ENCODE data around the gene AMPD3. TPM values are rescaled to one million over a fixed set of nuclear protein-coding genes. Genes with fewer than 3 reads are reported as not detected.

Gene AMPD3
- total RNA-seq, 1 donor from 2014 or later, result 6.8 TPM

DNA sequence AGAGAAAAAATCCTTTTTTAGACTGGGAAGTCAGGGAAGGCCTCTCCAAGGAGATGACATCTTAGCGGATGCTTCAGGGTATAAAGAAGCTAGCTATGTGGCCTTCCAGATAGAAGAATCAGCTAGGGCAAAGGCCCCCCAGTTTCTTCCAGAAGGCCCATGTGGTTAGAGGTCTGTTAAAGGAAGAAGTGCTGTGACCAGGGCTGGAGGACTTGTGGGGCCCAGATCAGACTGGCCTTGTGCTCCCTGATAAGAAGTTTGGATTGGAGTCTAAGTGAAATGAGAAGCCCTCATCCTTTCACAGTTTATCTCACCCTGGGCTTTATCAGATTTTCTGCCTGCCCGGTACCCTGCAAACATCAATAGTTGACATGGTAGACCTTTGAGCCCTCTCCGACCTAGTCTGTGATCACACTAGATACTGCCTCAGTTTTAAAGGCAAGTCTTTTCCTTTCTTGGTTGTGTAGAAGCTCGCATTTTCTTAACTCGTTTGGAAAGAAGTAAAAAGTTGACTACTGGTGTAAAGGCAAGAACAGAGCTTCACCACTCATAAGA is 7.8 kb downstream of the AMPD3 start:
- Mint-ChIP-seq H3K27ac (no peak overlapping the region), H3K27me3 (ENCODE audit: low read depth) (no peaks in the 10 kb centered on the region), H3K9me3 (peaks cover 10% of the 10 kb centered on the region), H3K4me3 (no peak overlapping the region), H3K36me3 (peaks cover 17% of the 10 kb centered on the region), H3K4me1 (peaks cover 10% of the 10 kb centered on the region)
- TF ChIP-seq, protein P1, sequence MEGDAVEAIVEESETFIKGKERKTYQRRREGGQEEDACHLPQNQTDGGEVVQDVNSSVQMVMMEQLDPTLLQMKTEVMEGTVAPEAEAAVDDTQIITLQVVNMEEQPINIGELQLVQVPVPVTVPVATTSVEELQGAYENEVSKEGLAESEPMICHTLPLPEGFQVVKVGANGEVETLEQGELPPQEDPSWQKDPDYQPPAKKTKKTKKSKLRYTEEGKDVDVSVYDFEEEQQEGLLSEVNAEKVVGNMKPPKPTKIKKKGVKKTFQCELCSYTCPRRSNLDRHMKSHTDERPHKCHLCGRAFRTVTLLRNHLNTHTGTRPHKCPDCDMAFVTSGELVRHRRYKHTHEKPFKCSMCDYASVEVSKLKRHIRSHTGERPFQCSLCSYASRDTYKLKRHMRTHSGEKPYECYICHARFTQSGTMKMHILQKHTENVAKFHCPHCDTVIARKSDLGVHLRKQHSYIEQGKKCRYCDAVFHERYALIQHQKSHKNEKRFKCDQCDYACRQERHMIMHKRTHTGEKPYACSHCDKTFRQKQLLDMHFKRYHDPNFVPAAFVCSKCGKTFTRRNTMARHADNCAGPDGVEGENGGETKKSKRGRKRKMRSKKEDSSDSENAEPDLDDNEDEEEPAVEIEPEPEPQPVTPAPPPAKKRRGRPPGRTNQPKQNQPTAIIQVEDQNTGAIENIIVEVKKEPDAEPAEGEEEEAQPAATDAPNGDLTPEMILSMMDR (IDR thresholded peaks at IDR 0.05; ENCODE audit: unreplicated experiment), result no peak
- DNase-seq (ENCODE audit: low spot score in 2 of 2, unreplicated experiment in 2 of 2), result no peak

DNA sequence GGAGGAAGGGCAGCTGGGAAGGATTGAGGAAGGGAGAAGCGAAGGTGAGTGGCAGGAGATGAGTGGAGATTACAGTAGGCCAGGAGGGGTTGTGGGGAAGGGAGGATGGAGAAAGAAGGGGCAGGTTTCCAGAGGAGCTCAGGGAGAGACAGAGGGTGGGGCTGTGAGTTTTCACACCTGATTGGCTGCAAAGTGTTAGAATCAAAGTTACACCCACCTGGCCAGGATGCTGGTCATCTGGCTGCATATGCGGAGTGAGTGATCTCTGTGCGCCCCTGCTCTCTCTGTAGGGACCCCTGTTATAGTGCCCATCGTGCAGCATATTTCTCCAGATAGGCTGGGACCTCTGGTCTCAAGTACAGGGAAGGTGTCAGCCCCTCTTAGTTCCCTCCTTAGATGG is 18.3 kb downstream of the AMPD3 start:
- peaks cover 28% of the 10 kb centered on the region for H3K9me3 Mint-ChIP-seq
- H3K27me3 Mint-ChIP-seq (ENCODE audit: low read depth), result no peaks in the 10 kb centered on the region
- H3K36me3 Mint-ChIP-seq, result peaks cover 11% of the 10 kb centered on the region
- no peak for DNase-seq (ENCODE audit: low spot score in 2 of 2, unreplicated experiment in 2 of 2)
- TF ChIP-seq, protein P1 (IDR thresholded peaks at IDR 0.05; ENCODE audit: unreplicated experiment), result no peak
- no peak overlapping the region for H3K4me3 Mint-ChIP-seq
- no peak overlapping the region for H3K27ac Mint-ChIP-seq
- H3K4me1 Mint-ChIP-seq, result no peaks in the 10 kb centered on the region

DNA sequence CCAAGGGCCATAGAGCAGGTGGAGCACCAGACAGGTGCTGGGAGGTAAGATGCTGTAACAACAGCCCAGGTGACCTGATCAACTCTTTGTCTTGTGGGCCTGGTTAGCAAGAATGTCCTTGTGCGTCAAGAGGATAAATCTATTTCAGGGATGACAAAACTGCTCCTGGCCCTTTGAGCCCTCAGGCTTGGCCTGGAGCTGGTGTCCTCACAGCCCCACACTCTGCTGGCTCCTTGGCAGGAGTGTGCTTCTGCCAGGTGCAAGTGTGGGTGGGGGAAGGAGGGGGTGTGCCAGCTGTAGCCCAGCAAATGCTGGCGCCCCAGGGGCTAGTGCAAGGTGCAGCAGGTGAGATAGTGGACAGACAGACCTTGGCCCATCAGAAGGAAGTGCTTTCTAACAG is 19.5 kb downstream of the AMPD3 start:
- TF ChIP-seq, protein P1 (IDR thresholded peaks at IDR 0.05; ENCODE audit: unreplicated experiment), result no peak
- no peak for DNase-seq (ENCODE audit: low spot score in 2 of 2, unreplicated experiment in 2 of 2)
- Mint-ChIP-seq H3K4me3 (no peak overlapping the region), H3K27ac (no peak overlapping the region), H3K27me3 (ENCODE audit: low read depth) (no peaks in the 10 kb centered on the region), H3K4me1 (no peaks in the 10 kb centered on the region), H3K9me3 (peaks cover 17% of the 10 kb centered on the region), H3K36me3 (peaks cover 2% of the 10 kb centered on the region)

DNA sequence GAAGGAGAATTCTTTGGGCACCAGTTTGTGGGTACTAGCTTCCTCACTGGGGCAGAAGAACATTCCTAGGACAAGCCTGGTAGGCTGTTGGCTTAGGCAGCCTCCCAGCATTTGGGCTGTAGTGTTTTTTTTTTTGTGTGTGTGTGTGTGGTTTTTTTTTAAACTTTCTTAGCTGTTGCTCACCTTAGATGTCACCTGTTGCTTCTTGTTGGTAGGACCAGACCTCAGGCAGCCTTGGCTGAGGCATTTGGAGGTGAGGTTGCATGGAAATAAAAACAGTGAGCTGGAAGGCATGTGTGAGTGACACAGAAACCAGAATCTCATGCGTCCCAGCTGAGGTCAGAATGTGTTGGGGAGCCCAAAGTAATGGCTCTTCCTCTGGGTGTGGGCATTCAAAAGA is 21.3 kb downstream of the AMPD3 start:
- no peak overlapping the region for H3K27ac Mint-ChIP-seq

DNA sequence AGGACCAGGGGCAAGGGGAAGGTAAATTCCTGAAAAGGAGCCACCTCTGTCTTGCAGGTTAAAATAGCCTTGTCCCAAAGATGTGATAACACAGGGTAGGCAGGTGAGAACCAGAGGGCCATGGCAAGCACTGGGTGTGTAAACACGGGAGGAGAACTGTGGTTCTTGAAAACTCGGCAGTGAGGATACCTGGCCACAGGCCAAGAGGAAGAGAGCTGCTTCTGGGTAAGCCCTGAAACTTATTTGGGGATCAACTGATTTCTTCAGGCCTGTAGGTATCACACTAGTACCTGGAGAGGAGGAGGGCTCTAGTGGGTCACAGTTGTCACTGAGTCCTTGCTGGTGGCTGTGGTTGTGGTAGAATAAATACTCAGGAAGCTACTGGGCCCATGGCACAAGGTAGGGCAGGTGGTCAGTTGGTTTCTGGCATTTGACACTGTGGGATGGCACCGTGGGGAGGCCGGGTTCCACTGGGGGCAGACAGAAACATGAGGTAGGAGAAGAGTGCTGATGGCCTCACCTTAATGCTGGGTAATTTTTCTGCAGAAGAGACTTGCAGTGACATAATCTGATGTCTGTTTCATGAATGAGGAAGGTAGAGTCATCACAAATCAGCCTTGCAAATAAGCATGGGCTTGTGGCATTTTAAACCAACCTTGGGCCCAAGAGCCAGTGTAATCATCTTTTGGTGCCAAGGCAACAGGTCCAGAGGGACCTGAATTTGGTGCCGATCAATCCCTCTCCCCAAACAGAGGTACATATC is 22.0 kb downstream of the AMPD3 start:
- no peak overlapping the region for H3K4me3 Mint-ChIP-seq
- TF ChIP-seq, protein P1 (IDR thresholded peaks at IDR 0.05; ENCODE audit: unreplicated experiment), result no peak
- H3K27ac Mint-ChIP-seq, result no peak overlapping the region

More for the DNA sequence above, 21.3 kb downstream of the AMPD3 start:
- TF ChIP-seq, protein P1 (IDR thresholded peaks at IDR 0.05; ENCODE audit: unreplicated experiment), result no peak
- Mint-ChIP-seq H3K4me1 (no peaks in the 10 kb centered on the region), H3K36me3 (peaks cover 2% of the 10 kb centered on the region), H3K27me3 (ENCODE audit: low read depth) (no peaks in the 10 kb centered on the region), H3K4me3 (no peak overlapping the region), H3K9me3 (peaks cover 3% of the 10 kb centered on the region)
- no peak for DNase-seq (ENCODE audit: low spot score in 2 of 2, unreplicated experiment in 2 of 2)

More for the DNA sequence above, 22.0 kb downstream of the AMPD3 start:
- H3K9me3 Mint-ChIP-seq, result no peaks in the 10 kb centered on the region
- H3K27me3 Mint-ChIP-seq (ENCODE audit: low read depth), result no peaks in the 10 kb centered on the region
- H3K36me3 Mint-ChIP-seq, result peaks cover 2% of the 10 kb centered on the region
- no peak for DNase-seq (ENCODE audit: low spot score in 2 of 2, unreplicated experiment in 2 of 2)
- no peaks in the 10 kb centered on the region for H3K4me1 Mint-ChIP-seq

All from mesothelial cell of epicardium (in vitro differentiated cells).